Loucy (cell line): ENCODE data around the gene SELENOH.

Experiments
- EZH2phosphoT487 ChIP-seq: fragments of 200-600 bp; IDR thresholded peaks from 2 replicates; pipeline ENCODE4 v1.6.1; 2018; ENCODE audit warnings: antibody characterized with exemption, mild to moderate bottlenecking, moderate library complexity, borderline replicate concordance
- TF ChIP-seq, protein P1 (sequence below): fragments of 200-600 bp; sonication (generic); conservative IDR thresholded peaks from 2 replicates; pipeline ENCODE4 v1.5.1; 2014; ENCODE audit warnings: mild to moderate bottlenecking, antibody characterized with exemption, low read length

DNA sequence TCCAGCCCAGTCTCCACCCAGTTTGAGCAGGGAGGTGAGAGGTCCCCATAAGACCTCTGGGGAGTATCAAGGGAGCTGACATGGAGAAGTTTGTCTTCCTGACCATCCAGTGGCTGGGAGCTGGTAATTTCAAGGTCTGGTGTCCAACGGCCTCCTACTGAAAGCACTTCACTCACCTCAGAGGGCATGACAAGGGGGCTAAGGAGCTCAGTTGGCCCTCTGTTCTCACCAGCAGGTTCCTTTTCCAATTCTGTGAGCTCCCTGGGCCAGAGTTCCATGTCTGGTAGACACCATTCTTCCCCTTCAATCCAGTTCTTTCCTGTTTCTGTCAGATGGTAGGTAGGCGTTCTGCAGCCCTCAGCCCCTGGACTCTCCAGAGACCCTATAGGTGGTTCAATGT is 3.1 kb downstream of the SELENOH start:
- TF ChIP-seq, protein P1, sequence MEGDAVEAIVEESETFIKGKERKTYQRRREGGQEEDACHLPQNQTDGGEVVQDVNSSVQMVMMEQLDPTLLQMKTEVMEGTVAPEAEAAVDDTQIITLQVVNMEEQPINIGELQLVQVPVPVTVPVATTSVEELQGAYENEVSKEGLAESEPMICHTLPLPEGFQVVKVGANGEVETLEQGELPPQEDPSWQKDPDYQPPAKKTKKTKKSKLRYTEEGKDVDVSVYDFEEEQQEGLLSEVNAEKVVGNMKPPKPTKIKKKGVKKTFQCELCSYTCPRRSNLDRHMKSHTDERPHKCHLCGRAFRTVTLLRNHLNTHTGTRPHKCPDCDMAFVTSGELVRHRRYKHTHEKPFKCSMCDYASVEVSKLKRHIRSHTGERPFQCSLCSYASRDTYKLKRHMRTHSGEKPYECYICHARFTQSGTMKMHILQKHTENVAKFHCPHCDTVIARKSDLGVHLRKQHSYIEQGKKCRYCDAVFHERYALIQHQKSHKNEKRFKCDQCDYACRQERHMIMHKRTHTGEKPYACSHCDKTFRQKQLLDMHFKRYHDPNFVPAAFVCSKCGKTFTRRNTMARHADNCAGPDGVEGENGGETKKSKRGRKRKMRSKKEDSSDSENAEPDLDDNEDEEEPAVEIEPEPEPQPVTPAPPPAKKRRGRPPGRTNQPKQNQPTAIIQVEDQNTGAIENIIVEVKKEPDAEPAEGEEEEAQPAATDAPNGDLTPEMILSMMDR: no peak
- no peak for TF ChIP-seq EZH2phosphoT487
